GM18505 (cell line): Measurements from ENCODE around the gene RBM28.

Source experiments
- ATAC-seq: cut with Tn5 transposase; IDR thresholded peaks from one replicate; pipeline ENCODE4 v1.9.1; 2021; ENCODE audit not compliant: unreplicated experiment
- POLR2A ChIP-seq: IDR thresholded peaks from 4 replicates; pipeline ENCODE4 v1.6.1; 2011; ENCODE audit warnings: borderline replicate concordance; ENCODE audit not compliant: insufficient read depth, insufficient read length; ENCODE audit errors: extremely low read depth

RBM28 gene

DNA sequence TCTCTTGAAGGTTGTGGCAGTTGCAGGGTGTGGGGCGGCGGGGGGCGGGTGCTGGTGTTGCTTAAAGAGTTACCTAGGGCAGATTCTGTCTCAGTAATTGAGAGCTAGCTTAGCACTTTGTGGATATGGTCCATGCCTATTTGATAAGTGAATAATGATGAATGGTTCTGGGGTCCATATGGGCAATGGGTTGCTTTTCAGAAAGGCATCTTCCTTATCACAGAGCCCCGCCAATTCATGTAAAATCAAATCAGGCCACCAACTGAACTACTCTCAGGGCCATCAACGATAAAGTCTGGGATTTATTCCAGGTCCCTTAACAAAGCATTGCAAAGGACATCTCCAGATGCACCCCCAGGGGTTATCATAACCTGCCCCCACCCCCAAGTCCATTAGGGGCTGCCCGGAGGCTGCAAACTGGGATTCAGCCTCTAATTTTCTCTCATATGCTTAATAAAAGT lies 19.6 kb upstream of the RBM28 start:
- TF ChIP-seq POLR2A: no peak
- ATAC-seq: no peak

DNA sequence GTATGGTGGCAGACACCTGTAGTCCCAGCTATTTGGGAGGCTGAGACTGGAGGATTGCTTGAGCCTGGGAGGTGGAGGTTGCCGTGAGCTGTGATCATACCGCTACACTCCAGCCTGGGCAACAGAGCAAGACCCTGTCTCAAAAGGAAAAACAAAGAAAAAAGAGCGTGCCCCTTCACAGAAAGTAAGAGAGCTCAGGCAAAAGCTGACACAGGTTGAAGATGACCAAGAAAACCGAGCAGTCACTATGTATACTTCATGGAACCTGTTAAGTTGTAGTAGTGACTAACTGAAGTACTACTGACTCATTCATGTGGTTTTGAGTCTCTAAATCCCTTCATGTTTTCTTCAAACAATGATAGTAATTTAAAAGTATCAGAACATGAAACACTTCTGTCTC lies 19.0 kb upstream of the RBM28 start:
- ATAC-seq: no peak
- TF ChIP-seq POLR2A: no peak

DNA sequence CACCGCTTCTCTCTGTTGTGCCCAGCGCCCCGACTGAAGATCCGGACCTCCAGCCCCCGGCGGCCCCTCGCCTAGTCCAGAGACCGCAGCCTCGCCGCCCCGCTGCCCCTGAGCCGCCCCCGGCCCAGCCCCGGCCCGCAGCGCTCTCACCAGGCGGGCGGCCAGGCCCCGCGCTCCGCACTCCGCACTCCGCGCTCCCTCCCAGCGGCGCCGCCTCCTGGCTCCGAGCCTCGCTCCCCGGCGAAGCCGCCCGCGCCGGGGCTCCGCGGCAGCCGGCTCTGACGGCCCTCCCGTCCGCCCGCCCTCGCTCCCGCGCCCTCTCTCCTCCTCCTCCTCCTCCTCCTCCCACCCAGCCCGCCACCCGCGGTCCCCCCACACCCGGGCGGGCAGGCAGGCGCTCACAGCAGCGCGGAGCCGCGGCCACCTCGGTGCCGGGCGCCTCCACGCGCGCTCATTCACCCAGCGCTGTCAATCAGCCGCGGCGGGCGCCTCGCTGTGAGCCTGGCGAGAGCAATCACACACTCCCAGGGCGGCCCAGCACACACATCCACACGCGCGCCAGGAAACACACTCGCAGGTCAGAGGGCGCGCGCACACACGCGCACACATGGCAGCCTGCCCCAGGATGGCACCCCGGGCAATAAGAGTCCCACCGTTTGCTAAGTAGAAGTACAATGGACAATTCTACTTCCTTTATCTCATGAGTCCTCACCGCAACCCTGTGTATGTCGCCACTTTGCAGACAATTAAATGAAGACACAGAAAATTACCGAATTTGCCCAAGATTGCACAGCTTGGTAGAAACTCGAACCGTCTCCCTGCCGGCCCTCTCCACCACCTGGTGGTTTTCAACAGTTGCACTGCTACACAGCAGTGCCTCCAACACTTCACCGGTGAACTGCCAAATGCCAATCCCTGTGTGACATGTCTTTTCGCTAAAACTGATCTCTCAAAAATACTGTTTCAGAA lies 18.0 kb upstream of the RBM28 start, which contains the start of gene PRRT4:
PRRT4 (minus strand) TSS at position 280 of the 969 bp plus-strand sequence.
- ATAC-seq: no peak
- TF ChIP-seq POLR2A: no peak

DNA sequence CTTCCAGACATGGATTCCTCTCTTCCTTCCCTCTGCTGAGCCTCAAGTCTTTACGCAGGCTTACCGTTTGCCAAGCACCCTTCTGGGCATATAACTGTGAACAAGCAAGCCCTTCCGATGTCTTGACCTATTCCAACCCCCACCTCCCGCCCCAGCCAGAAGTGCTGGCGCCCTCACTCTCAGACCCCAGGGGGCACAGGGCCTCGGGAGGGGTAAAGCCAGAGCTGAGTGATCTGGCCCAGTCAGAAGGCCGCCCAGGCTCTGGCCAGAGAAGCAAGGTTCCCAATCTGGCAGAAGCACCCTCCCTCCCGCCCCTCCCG lies 16.6 kb upstream of the RBM28 start:
- TF ChIP-seq POLR2A: no peak
- ATAC-seq: no peak

DNA sequence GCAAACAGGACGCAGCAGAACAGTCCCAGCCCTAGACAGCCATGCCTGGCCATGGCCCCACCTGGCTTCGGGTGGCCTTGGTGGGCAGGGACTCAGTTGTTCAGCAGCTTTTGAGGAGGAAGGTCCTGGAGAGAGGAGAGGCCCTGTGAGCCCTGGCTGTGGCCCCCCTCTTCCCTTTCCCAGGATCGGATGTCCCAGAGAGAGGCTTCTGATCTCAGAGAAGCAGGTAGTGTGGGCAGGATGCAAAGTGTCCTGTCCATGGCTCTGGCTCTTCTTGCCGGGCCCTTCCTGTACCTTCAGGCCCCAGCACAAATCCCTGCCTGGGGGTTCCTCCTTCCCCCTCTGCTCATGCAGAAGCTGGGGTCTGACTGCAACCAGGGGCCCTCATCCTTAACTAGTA lies 16.2 kb upstream of the RBM28 start:
- no peak for ATAC-seq
- TF ChIP-seq POLR2A: no peak

DNA sequence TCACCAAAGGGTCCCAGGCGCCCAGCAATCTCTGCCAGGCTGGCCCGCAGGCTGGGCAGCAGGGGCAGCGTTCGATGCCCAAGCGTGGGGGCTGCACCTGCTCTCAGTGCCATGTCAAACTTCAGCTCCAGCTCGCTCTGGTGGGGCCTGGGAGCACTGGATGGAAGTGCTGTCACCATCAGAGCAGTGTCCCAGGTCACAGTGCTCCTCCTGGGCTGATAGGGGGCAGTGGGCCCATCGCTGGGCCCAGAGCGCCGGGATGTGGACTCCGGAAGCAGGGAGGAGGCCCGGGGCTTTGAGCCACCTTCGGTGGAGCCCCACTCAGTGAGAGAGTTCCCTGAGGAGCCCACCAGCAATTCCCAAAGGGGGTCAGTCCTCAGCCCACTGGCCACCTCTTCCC lies 15.6 kb upstream of the RBM28 start:
- no peak for TF ChIP-seq POLR2A
- ATAC-seq: no peak

DNA sequence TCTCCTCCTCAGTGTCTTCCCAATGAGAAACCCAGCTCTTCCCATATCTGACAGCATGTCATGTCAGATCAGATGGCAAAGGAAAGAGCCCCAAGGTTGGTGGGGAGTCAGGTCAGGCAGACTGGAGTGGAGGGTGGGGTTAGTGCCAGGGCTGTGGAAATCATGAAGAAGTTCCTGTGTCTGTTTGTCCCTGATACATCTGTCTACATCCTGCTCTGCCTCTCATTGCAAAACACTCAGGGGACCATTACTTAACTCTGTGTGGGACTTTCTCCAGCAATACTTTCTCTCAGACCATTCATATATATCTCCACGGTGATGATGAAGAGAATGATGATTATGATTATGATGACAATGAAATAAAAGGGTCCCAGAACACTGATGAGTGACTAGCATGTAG lies 14.5 kb upstream of the RBM28 start:
- no peak for ATAC-seq
- TF ChIP-seq POLR2A: no peak

DNA sequence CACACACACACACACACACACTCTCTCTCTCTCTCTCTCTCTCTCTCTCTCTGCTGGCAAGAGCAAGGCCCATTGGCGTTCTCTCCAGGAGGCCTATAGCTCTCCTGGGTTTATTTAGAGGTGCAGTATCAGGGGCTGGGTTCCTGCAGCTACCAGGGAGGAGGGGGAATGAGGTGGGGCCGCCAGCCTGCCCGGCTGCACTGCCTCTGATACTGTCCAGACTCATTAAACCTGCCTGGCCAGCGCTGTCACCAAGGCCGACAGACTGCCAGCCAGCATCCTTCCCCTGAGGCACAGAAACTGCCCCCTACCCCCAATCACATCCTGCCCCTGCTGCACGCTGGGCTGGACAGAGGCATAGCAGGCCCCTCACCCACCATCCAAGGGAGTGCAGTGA lies 13.5 kb upstream of the RBM28 start:
- TF ChIP-seq POLR2A: no peak
- no peak for ATAC-seq

DNA sequence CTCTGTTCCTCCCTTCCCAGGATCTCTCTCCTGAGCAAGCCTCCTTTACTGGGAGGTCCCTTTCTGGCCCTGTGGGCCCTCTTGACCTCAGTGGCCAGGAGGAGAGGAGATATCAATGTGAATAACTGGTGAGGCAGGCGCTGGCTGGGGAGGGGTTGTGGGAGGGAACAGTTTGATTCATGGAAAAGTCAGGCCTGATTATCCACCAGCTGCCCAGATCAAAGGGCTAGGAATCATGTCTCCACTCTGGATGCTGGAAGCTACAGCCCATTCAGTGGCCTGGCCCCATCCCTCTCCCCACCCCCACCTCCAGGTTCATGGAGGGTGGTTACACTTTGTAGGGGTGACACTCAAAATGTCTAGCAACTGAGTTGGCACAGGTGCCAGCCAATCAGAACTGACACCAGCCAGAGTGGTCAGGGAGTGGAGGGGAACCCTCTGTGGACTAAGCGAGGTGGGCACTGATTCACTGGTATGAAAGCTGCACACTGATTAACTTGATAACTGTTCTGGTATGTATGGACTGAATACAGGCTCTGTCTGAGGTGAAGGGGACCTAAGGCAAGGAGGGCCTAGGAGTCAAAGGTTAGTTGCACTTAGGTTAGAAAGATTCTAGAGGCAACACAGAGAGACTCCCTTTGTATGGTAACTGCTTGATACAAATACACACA lies 13.0 kb upstream of the RBM28 start:
- no peak for TF ChIP-seq POLR2A

DNA sequence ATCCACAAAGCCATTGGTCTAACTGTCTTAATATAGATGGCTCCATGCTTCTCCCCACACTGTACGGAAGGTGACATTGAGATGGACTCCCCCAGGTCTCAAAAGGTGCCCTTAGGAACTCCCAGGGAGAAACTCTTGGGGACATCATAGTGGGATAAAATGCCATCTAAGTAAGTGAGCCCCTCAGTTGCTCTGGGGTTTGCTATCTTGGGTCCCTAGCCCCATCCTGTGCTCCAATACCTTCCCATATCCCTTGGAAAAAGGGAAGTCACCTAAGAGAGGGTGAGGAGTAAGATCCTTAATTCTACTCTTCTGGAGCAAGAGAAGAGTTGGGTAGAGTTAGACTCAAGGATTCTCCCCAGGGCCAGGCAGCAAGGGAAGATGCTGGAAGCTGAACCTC lies 9.9 kb upstream of the RBM28 start:
- ATAC-seq: no peak
- TF ChIP-seq POLR2A: no peak

More for the DNA sequence above, 13.0 kb upstream of the RBM28 start:
- no peak for ATAC-seq

DNA sequence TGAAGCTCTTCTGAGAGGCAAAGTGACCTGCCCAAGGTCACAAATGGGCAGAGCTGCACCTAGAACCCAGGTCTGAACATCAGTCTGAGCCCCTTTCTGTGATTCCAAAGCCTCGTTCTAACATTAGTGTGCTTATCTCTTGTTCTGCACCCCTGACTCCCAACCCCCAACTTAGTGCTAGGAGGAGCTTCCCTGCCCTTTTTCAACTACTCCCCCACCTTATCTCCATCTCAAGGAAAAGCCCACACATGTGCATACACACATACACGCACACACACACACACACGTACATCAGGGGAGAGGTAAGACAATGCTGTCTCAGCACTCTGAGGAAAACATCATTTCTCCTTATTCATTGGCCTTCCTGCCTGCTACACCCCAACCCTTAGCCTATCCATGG lies 9.5 kb upstream of the RBM28 start:
- TF ChIP-seq POLR2A: no peak
- no peak for ATAC-seq

DNA sequence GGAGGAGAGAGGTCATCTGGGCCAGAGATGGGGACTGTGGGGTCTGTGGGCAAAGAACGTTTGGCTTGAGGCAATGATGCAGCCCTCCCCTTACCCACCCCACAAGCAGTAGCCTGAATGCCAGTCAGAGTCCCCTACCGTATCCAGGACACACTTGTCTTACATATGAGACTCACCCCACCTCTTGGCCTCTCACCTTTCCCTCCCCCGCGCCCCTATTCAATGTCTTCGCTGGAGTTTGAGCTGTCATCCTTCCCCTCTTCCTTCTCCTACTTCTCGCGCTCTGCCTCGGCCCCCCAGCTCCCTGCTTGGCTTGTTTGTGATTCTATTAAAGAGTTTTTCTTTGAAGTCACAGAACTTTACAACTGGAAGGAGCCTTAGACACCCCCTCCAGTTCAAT lies 8.9 kb upstream of the RBM28 start:
- TF ChIP-seq POLR2A: no peak
- ATAC-seq: no peak

DNA sequence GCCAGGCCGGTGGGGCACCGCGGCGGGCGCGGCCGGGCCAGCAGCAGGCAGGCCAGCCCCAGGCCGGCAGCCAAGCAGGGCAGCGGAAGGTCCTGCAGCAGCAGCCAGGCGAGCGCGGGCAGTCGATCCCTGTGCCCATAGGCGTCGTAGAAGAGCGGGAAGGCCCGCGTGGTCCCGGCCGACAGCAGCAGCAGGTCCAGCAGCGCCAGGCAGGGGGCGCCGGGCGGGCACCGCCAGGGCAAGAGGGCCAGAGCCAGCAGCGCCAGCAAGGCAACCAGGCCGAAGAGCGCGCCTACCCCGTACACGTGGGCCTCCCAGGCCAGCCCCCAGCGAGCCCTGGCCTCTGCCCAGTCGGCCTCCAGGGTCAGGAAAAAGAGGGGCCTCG lies 8.4 kb upstream of the RBM28 start:
- ATAC-seq: no peak
- no peak for TF ChIP-seq POLR2A
